Gastrocnemius medialis (tissue), 4 donors: ENCODE measurements around the gene FBXO42. TPM values are rescaled to one million over a fixed set of nuclear protein-coding genes. Genes with fewer than 3 reads are reported as not detected.
A peak's percentile ranks its signal among the peaks of the same experiment; 100 is the strongest.
"Not testable (repeated sequence)": the region's sequence is repeated elsewhere in the genome, so short reads cannot be mapped to it uniquely, and the experiment has no call there.

Experiments used
- ATAC-seq, 2 donors: fragments of 150-250 bp; one replicate each; pipeline ENCODE4 v1.9.1; 2016
- DNase-seq, 2 donors: peaks; one replicate each; pipeline ENCODE4 v3.0.0-alpha.2; 2019
- H3K27ac ChIP-seq, 4 donors: fragments of 200-600 bp; sonication (generic); 1 replicate in 1 of 4; 2 replicates in 3 of 4; pipeline ENCODE4 v1.5.1; 2016 to 2018; ENCODE audit warnings: mild to moderate bottlenecking in 2 of 4, moderate library complexity in 1 of 4
- H3K27me3 ChIP-seq, 3 donors: fragments of 200-600 bp; sonication (generic) in 2 of 3; 1 replicate in 1 of 3; 2 replicates in 2 of 3; pipeline versions ENCODE4 v1.5.1 to v1.6.0; 2016 to 2019; ENCODE audit warnings: mild to moderate bottlenecking in 1 of 3, moderate library complexity in 1 of 3
- H3K36me3 ChIP-seq, 2 donors: fragments of 200-600 bp; sonication (generic) in 1 of 2; one replicate each; pipeline ENCODE4 v1.5.1; 2017 to 2018
- H3K4me1 ChIP-seq, 2 donors: fragments of 200-600 bp; sonication (generic) in 1 of 2; one replicate each; pipeline ENCODE4 v1.5.1; 2016 to 2017; ENCODE audit warnings: mild to moderate bottlenecking in 2 of 2
- H3K4me3 ChIP-seq, 4 donors: fragments of 200-600 bp; sonication (generic) in 3 of 4; 1 replicate in 1 of 4; 2 replicates in 3 of 4; pipeline ENCODE4 v1.5.1; 2016 to 2019; ENCODE audit warnings: mild to moderate bottlenecking in 2 of 4
- H3K9me3 ChIP-seq, 3 donors: fragments of 200-600 bp; sonication (generic) in 2 of 3; 1 replicate in 1 of 3; 2 replicates in 2 of 3; pipeline ENCODE4 v1.5.1; 2016 to 2019
- CTCF ChIP-seq, 5 experiments: fragments of 450-650 bp in 3 of 5; fragments of 200-600 bp in 2 of 5; sonication (generic) in 2 of 5; IDR thresholded peaks in 4 of 5; conservative IDR thresholded peaks in 1 of 5; 1 replicate in 4 of 5; 2 replicates in 1 of 5; pipeline ENCODE4 v1.5.1; 2016 to 2019; ENCODE audit warnings: antibody characterized with exemption in 5 of 5, mild to moderate bottlenecking in 3 of 5, moderate library complexity in 3 of 5
- POLR2A ChIP-seq, 2 donors: fragments of 450-650 bp; IDR thresholded peaks; one replicate each; pipeline ENCODE4 v1.6.1; 2017; ENCODE audit warnings: antibody characterized with exemption in 2 of 2, mild to moderate bottlenecking in 2 of 2, moderate library complexity in 2 of 2
- in situ Hi-C, 4 donors: fragments of 200-750 bp; cut with MboI; loops; one replicate each; pipeline versions ENCODE4 v1.15.0 to v1.8.0; 2017; ENCODE audit warnings: low sequenced_read_pairs in 4 of 4
- intact Hi-C: fragments of 100-400 bp; cut with DNase I; formaldehyde crosslinking; loops from one replicate; pipeline ENCODE4 v1.15.1; 2023; ENCODE audit warnings: low total_unique reads
- total RNA-seq, 4 donors: library from RNA; depleted of rRNA; stranded (reverse); fragments of >200 nt; gene quantifications; one replicate each; pipeline versions ENCODE4 v1.1.0 to v1.2.3, GENCODE V29; 2016

Gene FBXO42
- total RNA-seq, 4 donors from 2014 or later, result 23.1 to 32.4 (median 27.2) TPM

- H3K27ac ChIP-seq, result peak overlapping the region; percentile 95 to 96 (median 96)
- TF ChIP-seq CTCF (IDR thresholded peaks at IDR 0.05 in 4 of 5, conservative IDR thresholded peaks at IDR 0.05 in 1 of 5) (peak in 2 of 5 experiments; percentile 30 to 38), POLR2A (IDR thresholded peaks at IDR 0.05) (peak; percentile 94 to 97)
- ATAC-seq (peak; percentile 87 to 88), DNase-seq (peak; percentile 68 to 80)
- intact Hi-C loops, result loop anchor here (1.0 kb wide), 1 partner anchor 842 kb away; no protein-coding TSS in a partner anchor
- in situ Hi-C loops, result loop anchor here (5.0 to 25.0 kb wide), 4 partner anchors 125 to 283 kb away; partner anchors contain the start of gene CPLANE2 (in 1 of the 4)
- H3K9me3 ChIP-seq, result no peaks in the 10 kb centered on the region
- H3K27me3 ChIP-seq, result no peaks in the 10 kb centered on the region
- H3K36me3 ChIP-seq, result no peaks in the 10 kb centered on the region
- H3K4me1 ChIP-seq, result peaks cover 30 to 41% of the 10 kb centered on the region in 2 donors
- H3K4me3 ChIP-seq, result peak overlapping the region; percentile 75 to 84 (median 80)
These were observed 15.1 kb upstream of the FBXO42 start for GRCh38 chr1:16367258-16367967.

GRCh38 chr1:16366722-16367257, 14.5 kb upstream of the FBXO42 start, which contains the start of gene SZRD1:
TSS of gene SZRD1 (plus strand) at chr1:16367242. CDS start at chr1:16367258, 16 bp downstream.
- Histone ChIP-seq H3K4me1 (peaks cover 24 to 35% of the 10 kb centered on the region in 2 donors), H3K27ac (peak within 1 kb of the TSS; percentile 95 to 96 (median 96)), H3K27me3 (no peaks in the 10 kb centered on the region), H3K9me3 (no peaks in the 10 kb centered on the region), H3K4me3 (peak within 1 kb of the TSS; percentile 75 to 84 (median 80)), H3K36me3 (no peaks in the 10 kb centered on the region)
- intact Hi-C loops (loop anchor here (1.0 kb wide), 1 partner anchor 841 kb away; no protein-coding TSS in a partner anchor), in situ Hi-C loops (loop anchor here (5.0 to 25.0 kb wide), 4 partner anchors 124 to 282 kb away; partner anchors contain the start of gene CPLANE2 (in 1 of the 4))
- TF ChIP-seq POLR2A (IDR thresholded peaks at IDR 0.05), result no peak
- no peak for TF ChIP-seq CTCF (IDR thresholded peaks at IDR 0.05 in 4 of 5, conservative IDR thresholded peaks at IDR 0.05 in 1 of 5)
- peak; percentile 92 to 93 for ATAC-seq
- DNase-seq, result peak; percentile 94 to 98

GRCh38 chr1:16365146-16365498, 12.8 kb upstream of the FBXO42 start:
- DNase-seq, intact Hi-C loops: not testable (repeated sequence)

GRCh38 chr1:16356867-16357266, 4.6 kb upstream of the FBXO42 start:
- DNase-seq, result no peak
- in situ Hi-C loops, result loop anchor here (10.0 to 25.0 kb wide), 4 partner anchors 62 to 270 kb away; partner anchors contain the start of gene CPLANE2 (in 2 of the 4)
- no peaks in the 10 kb centered on the region for H3K36me3 ChIP-seq

More at GRCh38 chr1:16365146-16365498, 12.8 kb upstream of the FBXO42 start:
- H3K27ac ChIP-seq, ATAC-seq, H3K4me3 ChIP-seq, H3K27me3 ChIP-seq, H3K36me3 ChIP-seq, H3K9me3 ChIP-seq: not testable (repeated sequence)
- H3K4me1 ChIP-seq, result peaks cover 17 to 22% of the 10 kb centered on the region in 2 donors
- in situ Hi-C loops, result loop anchor here (5.0 to 25.0 kb wide), 4 partner anchors 123 to 280 kb away; partner anchors contain the start of gene CPLANE2 (in 1 of the 4)

More at GRCh38 chr1:16356867-16357266, 4.6 kb upstream of the FBXO42 start:
- intact Hi-C loops, result no loop called here
- H3K27me3 ChIP-seq, result no peaks in the 10 kb centered on the region
- TF ChIP-seq CTCF (IDR thresholded peaks at IDR 0.05 in 4 of 5, conservative IDR thresholded peaks at IDR 0.05 in 1 of 5) (no peak), POLR2A (IDR thresholded peaks at IDR 0.05) (no peak)
- no peaks in the 10 kb centered on the region for H3K9me3 ChIP-seq
- no peak for ATAC-seq
- no peak overlapping the region for H3K27ac ChIP-seq
- peaks cover 3 to 4% of the 10 kb centered on the region in 2 donors for H3K4me1 ChIP-seq
- H3K4me3 ChIP-seq, result no peak overlapping the region
